ENCODE results near the gene MTMR6.

MTMR6 gene

GRCh38 chr13:25215253-25215575 lies 72.1 kb downstream of the MTMR6 start:
- no peak for DNase-seq (ENCODE audit: low read depth)

GRCh38 chr13:25214491-25215252 lies 72.6 kb downstream of the MTMR6 start:
- no peak for DNase-seq (ENCODE audit: low read depth)

- no peak for DNase-seq (ENCODE audit: low read depth)
Measured at GRCh38 chr13:25213715-25214114, 73.6 kb downstream of the MTMR6 start.

GRCh38 chr13:25210842-25211569 lies 76.3 kb downstream of the MTMR6 start:
- no peak for DNase-seq (ENCODE audit: low read depth)

- no peak for DNase-seq (ENCODE audit: low read depth)
Measured at GRCh38 chr13:25207291-25207810, 79.9 kb downstream of the MTMR6 start.

GRCh38 chr13:25204863-25205262 lies 82.4 kb downstream of the MTMR6 start:
- no peak for DNase-seq (ENCODE audit: low read depth)

GRCh38 chr13:25203127-25203740 lies 84.1 kb downstream of the MTMR6 start:
- DNase-seq (ENCODE audit: low read depth) = no peak

GRCh38 chr13:25200783-25201182 lies 86.5 kb downstream of the MTMR6 start:
- no peak for DNase-seq (ENCODE audit: low read depth)

GRCh38 chr13:25198647-25199046 lies 88.6 kb downstream of the MTMR6 start:
- no peak for DNase-seq (ENCODE audit: low read depth)

- no peak for DNase-seq (ENCODE audit: low read depth)
Measured at GRCh38 chr13:25196971-25197370, 90.3 kb downstream of the MTMR6 start.
